Smooth muscle cell (in vitro differentiated cells): Measurements from ENCODE around the gene DRAXIN. TPM values are rescaled to one million over a fixed set of nuclear protein-coding genes. Genes with fewer than 3 reads are reported as not detected.

ENCODE experiments used
- DNase-seq: peaks from one replicate; lab custom pipeline; 2025; ENCODE audit not compliant: unreplicated experiment; lab: John Stamatoyannopoulos, UW
- H2AFZ ChIP-seq: fragments of 200-600 bp; sonication (generic); 2 replicates; pipeline ENCODE4 v1.6.0; 2016; ENCODE audit warnings: antibody characterized with exemption, low read depth, mild to moderate bottlenecking
- H3F3A ChIP-seq: fragments of 200-600 bp; sonication (generic); 2 replicates; pipeline ENCODE4 v1.6.0; 2017; ENCODE audit warnings: antibody characterized with exemption, low read depth
- H3K27ac ChIP-seq: fragments of 200-600 bp; sonication (generic); 2 replicates; pipeline ENCODE4 v1.5.1; 2016; ENCODE audit warnings: low read depth, mild to moderate bottlenecking
- H3K27me3 ChIP-seq: fragments of 200-600 bp; sonication (generic); 2 replicates; pipeline ENCODE4 v1.6.1; 2016; ENCODE audit warnings: low read depth, mild to moderate bottlenecking
- H3K36me3 ChIP-seq: fragments of 200-600 bp; sonication (generic); 2 replicates; pipeline ENCODE4 v1.5.1; 2016; ENCODE audit warnings: low read depth
- H3K4me1 ChIP-seq: fragments of 200-600 bp; sonication (generic); 2 replicates; pipeline ENCODE4 v1.5.1; 2016; ENCODE audit warnings: low read depth
- H3K4me2 ChIP-seq: fragments of 200-600 bp; sonication (generic); 2 replicates; pipeline ENCODE4 v1.6.0; 2016; ENCODE audit warnings: mild to moderate bottlenecking
- H3K4me3 ChIP-seq: fragments of 200-600 bp; sonication (generic); 2 replicates; pipeline ENCODE4 v1.5.1; 2016; ENCODE audit warnings: mild to moderate bottlenecking
- H3K79me2 ChIP-seq: fragments of 200-600 bp; sonication (generic); 2 replicates; pipeline ENCODE4 v1.6.0; 2016; ENCODE audit warnings: low read depth, mild to moderate bottlenecking
- H3K9ac ChIP-seq: fragments of 200-600 bp; sonication (generic); 2 replicates; pipeline ENCODE4 v1.6.0; 2016; ENCODE audit warnings: low read depth
- H3K9me3 ChIP-seq: fragments of 200-600 bp; sonication (generic); replicated peaks from 2 replicates; pipeline ENCODE4 v1.5.1; 2016; ENCODE audit warnings: low read depth
- H4K20me1 ChIP-seq: fragments of 200-600 bp; sonication (generic); 2 replicates; pipeline ENCODE4 v1.6.0; 2016; ENCODE audit warnings: low read depth
- WGBS: methylation state at CpG from one replicate; pipeline ENCODE4 v1.1.7; 2016; ENCODE audit warnings: low lambda C conversion rate; 5-methylcytosine and 5-hydroxymethylcytosine counted together
- polyA plus RNA-seq: library from polyadenylated mRNA; unstranded; fragments of >200 nt; fragmentation: Nextera tagmentation; extraction: Ambion mirVana; gene quantifications from 2 replicates; pipeline ENCODE4 v1.2.1, GENCODE V29; 2016
- total RNA-seq: library from RNA; depleted of rRNA; stranded (reverse); fragments of >200 nt; gene quantifications from 2 replicates; pipeline ENCODE4 v1.2.3, GENCODE V29; 2014
- TF ChIP-seq, protein P1 (sequence below): fragments of 200-600 bp; sonication (generic); IDR thresholded peaks from 2 replicates; pipeline ENCODE4 v1.5.1; 2017; ENCODE audit warnings: borderline replicate concordance, mild to moderate bottlenecking, antibody characterized with exemption; ENCODE audit not compliant: insufficient read depth, poor library complexity, severe bottlenecking

DRAXIN gene
- total and polyA plus RNA-seq, 2 experiments from 2014 or later = 0.09 to 0.15 TPM

DNA sequence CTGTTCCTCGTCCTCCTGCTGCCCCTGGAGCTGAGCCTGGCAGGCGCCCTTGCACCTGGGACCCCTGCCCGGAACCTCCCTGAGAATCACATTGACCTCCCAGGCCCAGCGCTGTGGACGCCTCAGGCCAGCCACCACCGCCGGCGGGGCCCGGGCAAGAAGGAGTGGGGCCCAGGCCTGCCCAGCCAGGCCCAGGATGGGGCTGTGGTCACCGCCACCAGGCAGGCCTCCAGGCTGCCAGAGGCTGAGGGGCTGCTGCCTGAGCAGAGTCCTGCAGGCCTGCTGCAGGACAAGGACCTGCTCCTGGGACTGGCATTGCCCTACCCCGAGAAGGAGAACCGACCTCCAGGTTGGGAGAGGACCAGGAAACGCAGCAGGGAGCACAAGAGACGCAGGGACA lies 14.8 kb downstream of the DRAXIN start:
- Histone ChIP-seq H3K27me3 (no peaks in the 10 kb centered on the region), H3K36me3 (no peaks in the 10 kb centered on the region), H4K20me1 (no peaks in the 10 kb centered on the region), H3K9ac (no peak overlapping the region), H3K9me3 (no peaks in the 10 kb centered on the region), H3K79me2 (no peaks in the 10 kb centered on the region), H3K4me1 (peaks cover 5% of the 10 kb centered on the region), H2AFZ (no peak overlapping the region), H3K4me3 (no peak overlapping the region), H3K4me2 (no peak overlapping the region), H3K27ac (no peak overlapping the region), H3F3A (no peaks in the 10 kb centered on the region)
- TF ChIP-seq, protein P1, sequence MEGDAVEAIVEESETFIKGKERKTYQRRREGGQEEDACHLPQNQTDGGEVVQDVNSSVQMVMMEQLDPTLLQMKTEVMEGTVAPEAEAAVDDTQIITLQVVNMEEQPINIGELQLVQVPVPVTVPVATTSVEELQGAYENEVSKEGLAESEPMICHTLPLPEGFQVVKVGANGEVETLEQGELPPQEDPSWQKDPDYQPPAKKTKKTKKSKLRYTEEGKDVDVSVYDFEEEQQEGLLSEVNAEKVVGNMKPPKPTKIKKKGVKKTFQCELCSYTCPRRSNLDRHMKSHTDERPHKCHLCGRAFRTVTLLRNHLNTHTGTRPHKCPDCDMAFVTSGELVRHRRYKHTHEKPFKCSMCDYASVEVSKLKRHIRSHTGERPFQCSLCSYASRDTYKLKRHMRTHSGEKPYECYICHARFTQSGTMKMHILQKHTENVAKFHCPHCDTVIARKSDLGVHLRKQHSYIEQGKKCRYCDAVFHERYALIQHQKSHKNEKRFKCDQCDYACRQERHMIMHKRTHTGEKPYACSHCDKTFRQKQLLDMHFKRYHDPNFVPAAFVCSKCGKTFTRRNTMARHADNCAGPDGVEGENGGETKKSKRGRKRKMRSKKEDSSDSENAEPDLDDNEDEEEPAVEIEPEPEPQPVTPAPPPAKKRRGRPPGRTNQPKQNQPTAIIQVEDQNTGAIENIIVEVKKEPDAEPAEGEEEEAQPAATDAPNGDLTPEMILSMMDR = no peak
- no peak for DNase-seq
- WGBS = 92% methylated on average over 13 of the region's 14 CpGs

DNA sequence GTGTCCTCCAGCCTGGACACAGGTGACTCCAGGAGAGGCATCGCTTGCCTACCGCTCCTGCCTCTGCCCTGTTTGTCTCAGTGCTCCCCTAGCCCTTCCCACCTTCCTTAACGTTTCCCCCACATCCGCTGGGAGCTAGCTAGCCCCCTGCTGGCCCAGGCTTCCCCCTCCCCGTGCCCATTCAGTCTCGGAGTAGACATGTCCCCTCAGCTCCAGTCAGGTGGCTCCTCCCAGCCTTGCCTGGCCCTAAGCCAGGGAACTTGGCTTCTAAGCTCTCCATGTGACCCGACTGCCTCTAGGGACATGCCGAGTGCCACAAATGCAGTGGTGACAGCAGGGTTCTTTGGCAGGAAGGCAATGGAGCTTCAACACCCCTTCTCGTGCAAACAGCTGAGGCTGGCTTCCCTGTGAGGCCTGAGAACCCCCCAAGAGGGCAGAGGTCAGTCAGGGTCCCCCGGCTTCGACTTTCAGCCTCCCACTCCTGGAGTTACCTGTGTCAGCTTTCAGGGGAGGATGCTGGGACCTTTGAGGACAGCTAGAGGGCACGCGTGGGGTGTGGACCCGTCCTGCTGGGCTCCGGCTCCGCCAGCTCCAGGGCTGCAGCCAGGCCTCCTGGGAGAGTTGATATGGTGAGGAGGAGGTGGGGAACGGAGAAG lies 16.2 kb downstream of the DRAXIN start:
- Histone ChIP-seq H3K27me3 (no peaks in the 10 kb centered on the region), H3K4me2 (no peak overlapping the region), H3K9me3 (no peaks in the 10 kb centered on the region), H3F3A (no peaks in the 10 kb centered on the region), H3K4me1 (peaks cover 5% of the 10 kb centered on the region), H3K9ac (no peak overlapping the region), H3K79me2 (no peaks in the 10 kb centered on the region), H3K27ac (no peak overlapping the region), H3K36me3 (no peaks in the 10 kb centered on the region), H2AFZ (no peak overlapping the region), H3K4me3 (no peak overlapping the region), H4K20me1 (no peaks in the 10 kb centered on the region)
- no peak for DNase-seq
- WGBS = 70% methylated on average over 17 of the region's 17 CpGs
- TF ChIP-seq, protein P1 = no peak

DNA sequence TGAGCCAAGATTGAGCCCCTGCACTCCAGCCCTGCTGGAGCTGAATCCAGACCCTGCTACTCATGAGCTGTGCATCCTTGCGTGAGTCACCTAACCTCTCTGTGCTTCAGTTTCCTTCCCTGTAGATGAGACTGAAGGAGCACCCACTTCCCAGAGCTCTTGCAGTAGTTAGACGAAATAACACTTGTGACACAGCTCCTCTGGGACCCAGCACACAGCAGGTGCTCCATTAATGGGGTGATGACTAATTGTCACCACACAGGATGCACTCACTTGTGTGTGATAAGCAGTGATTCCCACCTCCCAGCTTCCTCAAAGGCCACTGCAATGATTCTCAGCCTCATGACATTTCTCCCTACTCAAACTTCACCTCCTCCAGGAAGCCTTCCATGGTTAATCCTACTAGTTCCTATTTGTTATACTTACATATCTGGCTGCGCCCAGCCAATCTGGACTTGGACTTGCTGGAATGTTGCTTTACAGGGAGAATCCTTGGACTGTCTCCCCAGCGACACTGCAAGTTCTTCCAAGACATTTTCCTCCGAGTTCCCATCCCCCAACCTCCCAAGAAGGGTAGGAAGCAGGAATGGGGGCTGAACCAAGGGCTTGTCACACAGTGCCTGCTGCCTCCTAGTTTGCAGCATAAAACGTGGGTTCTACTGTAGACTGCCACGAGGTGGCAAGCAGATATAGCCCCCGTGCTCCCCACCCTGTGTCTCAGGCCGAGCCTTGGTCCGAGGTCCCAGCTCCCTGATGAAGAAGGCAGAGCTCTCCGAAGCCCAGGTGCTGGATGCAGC lies 17.2 kb downstream of the DRAXIN start:
- no peaks in the 10 kb centered on the region for H3K79me2 ChIP-seq
- H3K9me3 ChIP-seq = no peaks in the 10 kb centered on the region
- no peak overlapping the region for H3K27ac ChIP-seq
- H3K36me3 ChIP-seq = no peaks in the 10 kb centered on the region
- H3K4me2 ChIP-seq = no peak overlapping the region
- H2AFZ ChIP-seq = no peak overlapping the region
- H3K9ac ChIP-seq = no peak overlapping the region
- no peaks in the 10 kb centered on the region for H3K27me3 ChIP-seq
- no peaks in the 10 kb centered on the region for H4K20me1 ChIP-seq
- no peak overlapping the region for H3K4me3 ChIP-seq
- H3K4me1 ChIP-seq = peaks cover 5% of the 10 kb centered on the region
- DNase-seq = no peak
- TF ChIP-seq, protein P1 = no peak
- 89% methylated on average over 11 of the region's 11 CpGs for WGBS
- H3F3A ChIP-seq = no peaks in the 10 kb centered on the region
